Activated naive CD4-positive, alpha-beta T cell treated with anti-CD3 and anti-CD28 coated beads, Interleukin-2, amount 50 U/mL, for 72 hours (primary cell): ENCODE results near the gene TUBG2. TPM values are rescaled to one million over a fixed set of nuclear protein-coding genes. Genes with fewer than 3 reads are reported as not detected.

ENCODE experiments used
- ATAC-seq, 2 donors: fragments of 150-1000 bp; cut with Tn5 transposase; 2 replicates each; pipeline ENCODE4 v1.10.0; 2021; ENCODE audit warnings: mild to moderate bottlenecking in 2 of 2, moderate library complexity in 2 of 2
- DNase-seq, 2 donors: peaks; one replicate each; pipeline ENCODE4 v3.0.0; 2021 to 2022; ENCODE audit warnings: low spot score in 2 of 2
- H3K27ac Mint-ChIP-seq, 2 donors: one replicate each; pipeline ENCODE4 v1.8.0; 2022; ENCODE audit warnings: mild to moderate bottlenecking in 2 of 2, mixed read lengths in 2 of 2
- H3K36me3 Mint-ChIP-seq, 2 donors: one replicate each; pipeline ENCODE4 v1.8.0; 2022; ENCODE audit warnings: mixed read lengths in 2 of 2
- H3K9me3 Mint-ChIP-seq, 2 donors: one replicate each; pipeline ENCODE4 v1.8.0; 2022; ENCODE audit warnings: mixed read lengths in 2 of 2
- total RNA-seq, 2 donors: library from RNA; stranded (reverse); gene quantifications; one replicate each; pipeline ENCODE4 v1.2.3, GENCODE V29; 2022

Gene TUBG2
- total RNA-seq, 2 donors from 2014 or later, result 12.7 to 23.3 TPM

- Mint-ChIP-seq H3K27ac (no peak overlapping the region), H3K36me3 (no peaks in the 10 kb centered on the region), H3K9me3 (no peaks in the 10 kb centered on the region)
- peak in 1 of 2 donors; percentile 45 for DNase-seq
- no peak for ATAC-seq
These were observed 23.8 kb downstream of the TUBG2 start for GRCh38 chr17:42682722-42683403.

- ATAC-seq (no peak), DNase-seq (no peak)
- no peaks in the 10 kb centered on the region for H3K9me3 Mint-ChIP-seq
- no peaks in the 10 kb centered on the region for H3K36me3 Mint-ChIP-seq
- no peak overlapping the region for H3K27ac Mint-ChIP-seq
These were observed 24.4 kb downstream of the TUBG2 start for GRCh38 chr17:42683407-42684034.

- ATAC-seq (no peak), DNase-seq (no peak)
- no peak overlapping the region for H3K27ac Mint-ChIP-seq
- H3K36me3 Mint-ChIP-seq, result no peaks in the 10 kb centered on the region
- no peaks in the 10 kb centered on the region for H3K9me3 Mint-ChIP-seq
These were observed 26.0 kb downstream of the TUBG2 start for GRCh38 chr17:42684929-42685556.

GRCh38 chr17:42685831-42686230, 26.7 kb downstream of the TUBG2 start:
- DNase-seq (no peak), ATAC-seq (no peak)
- H3K36me3 Mint-ChIP-seq, result no peaks in the 10 kb centered on the region
- no peaks in the 10 kb centered on the region for H3K9me3 Mint-ChIP-seq
- no peak overlapping the region for H3K27ac Mint-ChIP-seq

GRCh38 chr17:42686520-42687128, 27.5 kb downstream of the TUBG2 start:
- no peaks in the 10 kb centered on the region for H3K36me3 Mint-ChIP-seq
- ATAC-seq (no peak), DNase-seq (no peak)
- no peaks in the 10 kb centered on the region for H3K9me3 Mint-ChIP-seq
- no peak overlapping the region for H3K27ac Mint-ChIP-seq

GRCh38 chr17:42687707-42688320, 28.7 kb downstream of the TUBG2 start:
- H3K36me3 Mint-ChIP-seq, result no peaks in the 10 kb centered on the region
- no peak for ATAC-seq
- H3K9me3 Mint-ChIP-seq, result no peaks in the 10 kb centered on the region
- H3K27ac Mint-ChIP-seq, result peak overlapping the region in 1 of 2 donors; percentile 66
- no peak for DNase-seq

- H3K9me3 Mint-ChIP-seq, result no peaks in the 10 kb centered on the region
- H3K36me3 Mint-ChIP-seq, result no peaks in the 10 kb centered on the region
- H3K27ac Mint-ChIP-seq, result no peak overlapping the region
- ATAC-seq, result no peak
- DNase-seq, result no peak
These were observed 31.5 kb downstream of the TUBG2 start for GRCh38 chr17:42690596-42690995.

GRCh38 chr17:42691021-42691545, 32.0 kb downstream of the TUBG2 start:
- H3K36me3 Mint-ChIP-seq, result no peaks in the 10 kb centered on the region
- no peak for DNase-seq
- ATAC-seq, result no peak
- H3K9me3 Mint-ChIP-seq, result no peaks in the 10 kb centered on the region
- H3K27ac Mint-ChIP-seq, result no peak overlapping the region

GRCh38 chr17:42692489-42692888, 33.4 kb downstream of the TUBG2 start:
- no peaks in the 10 kb centered on the region for H3K9me3 Mint-ChIP-seq
- ATAC-seq (no peak), DNase-seq (no peak)
- no peak overlapping the region for H3K27ac Mint-ChIP-seq
- H3K36me3 Mint-ChIP-seq, result no peaks in the 10 kb centered on the region

- Mint-ChIP-seq H3K9me3 (no peaks in the 10 kb centered on the region), H3K36me3 (no peaks in the 10 kb centered on the region), H3K27ac (no peak overlapping the region)
- DNase-seq (no peak), ATAC-seq (no peak)
These were observed 35.4 kb downstream of the TUBG2 start for GRCh38 chr17:42694524-42694923.

GRCh38 chr17:42695500-42695899, 36.4 kb downstream of the TUBG2 start:
- Mint-ChIP-seq H3K9me3 (no peaks in the 10 kb centered on the region), H3K27ac (no peak overlapping the region), H3K36me3 (no peaks in the 10 kb centered on the region)
- ATAC-seq (no peak), DNase-seq (no peak)

- no peaks in the 10 kb centered on the region for H3K9me3 Mint-ChIP-seq
- no peak overlapping the region for H3K27ac Mint-ChIP-seq
- H3K36me3 Mint-ChIP-seq, result peaks cover 0 to 8% of the 10 kb centered on the region in 2 donors
- DNase-seq, result no peak
- no peak for ATAC-seq
These were observed 38.2 kb downstream of the TUBG2 start for GRCh38 chr17:42697108-42697811.

- no peak for ATAC-seq
- H3K36me3 Mint-ChIP-seq, result peaks cover 12% of the 10 kb centered on the region in 2 donors
- H3K27ac Mint-ChIP-seq, result no peak overlapping the region
- DNase-seq, result peak in 1 of 2 donors; percentile 13
- H3K9me3 Mint-ChIP-seq, result no peaks in the 10 kb centered on the region
These were observed 39.8 kb downstream of the TUBG2 start for GRCh38 chr17:42698736-42699414.

- no peak overlapping the region for H3K27ac Mint-ChIP-seq
These were observed 40.3 kb downstream of the TUBG2 start for GRCh38 chr17:42699415-42699740.

GRCh38 chr17:42700586-42701289, 41.7 kb downstream of the TUBG2 start:
- H3K27ac Mint-ChIP-seq, result no peak overlapping the region
- no peaks in the 10 kb centered on the region for H3K9me3 Mint-ChIP-seq
- ATAC-seq, result no peak
- no peak for DNase-seq
- H3K36me3 Mint-ChIP-seq, result peaks cover 20 to 27% of the 10 kb centered on the region in 2 donors

More at GRCh38 chr17:42699415-42699740, 40.3 kb downstream of the TUBG2 start:
- no peak for ATAC-seq
- DNase-seq, result no peak
- Mint-ChIP-seq H3K36me3 (peaks cover 16 to 17% of the 10 kb centered on the region in 2 donors), H3K9me3 (no peaks in the 10 kb centered on the region)
